ENCODE results near the gene FMN2.

Gene FMN2

DNA sequence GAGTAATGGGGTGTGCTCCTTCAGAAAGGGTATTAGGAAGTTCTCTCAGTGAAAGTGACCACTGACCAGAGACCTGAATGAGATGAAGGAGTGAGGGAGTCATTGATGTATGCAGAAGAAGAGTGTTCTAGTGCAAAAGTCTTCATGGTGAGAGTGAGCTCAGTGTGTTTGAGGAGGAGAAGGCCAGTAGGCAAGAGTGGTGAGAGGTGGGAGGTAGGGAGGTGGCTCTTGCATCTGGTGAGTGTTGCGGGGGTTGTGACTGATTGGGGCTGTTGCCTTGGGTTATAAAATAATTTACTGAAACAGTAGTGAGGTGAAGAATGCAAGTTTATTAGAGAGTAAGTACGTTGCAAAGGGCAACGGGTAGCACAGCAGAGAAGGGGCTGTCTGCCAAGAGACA lies 26.2 kb downstream of the FMN2 start:
- ATAC-seq, result no peak
- TF ChIP-seq TOX (CRISPR knock-in tag; IDR thresholded peaks at IDR 0.05; ENCODE audit: borderline replicate concordance), result no peak

DNA sequence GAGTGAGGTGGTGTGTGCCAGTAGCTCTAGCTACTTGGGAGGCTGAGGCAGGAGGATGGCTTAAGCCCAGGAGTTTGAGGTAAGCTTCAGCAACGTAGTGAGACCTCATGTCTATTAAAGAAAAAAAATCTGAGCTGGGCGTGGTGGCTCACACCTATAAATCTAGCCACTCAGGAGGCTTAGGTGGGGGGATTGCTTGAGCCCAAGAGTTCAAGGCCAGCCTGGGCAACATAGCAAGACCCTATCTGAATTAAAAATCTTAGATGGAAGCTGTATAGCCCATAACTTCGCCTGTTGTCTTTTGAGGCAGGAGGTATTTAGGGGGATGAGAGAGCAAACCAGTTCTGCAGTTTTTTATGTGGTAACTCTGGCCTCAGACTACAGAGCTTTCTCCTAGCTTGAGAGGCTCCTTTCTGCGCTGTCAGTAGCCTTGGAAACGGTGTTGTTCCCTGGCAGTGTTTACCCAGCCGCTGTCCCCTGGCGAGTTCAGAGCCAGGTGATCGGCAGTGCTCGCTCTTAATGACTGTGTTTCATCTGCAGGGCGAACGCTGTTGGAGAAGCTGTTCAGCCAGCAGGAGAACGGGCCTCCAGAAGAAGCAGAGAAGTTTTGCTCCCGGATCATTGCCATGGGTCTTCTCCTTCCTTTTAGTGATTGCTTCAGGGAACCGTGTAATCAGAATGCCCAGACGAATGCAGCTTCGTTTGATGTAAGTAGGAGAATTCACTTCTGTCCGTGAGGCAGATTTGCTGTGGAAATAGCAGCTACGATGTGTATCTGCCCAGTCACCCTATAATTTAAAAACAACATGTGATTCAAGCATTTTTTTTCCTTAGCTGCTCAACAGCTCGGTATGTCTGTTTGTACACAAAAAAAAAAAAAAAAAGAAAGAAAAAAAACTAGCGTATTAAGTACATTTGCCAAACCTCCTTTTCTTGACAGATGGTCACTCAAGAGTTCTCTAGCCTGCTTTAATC lies 31.2 kb downstream of the FMN2 start:
- TF ChIP-seq BACH2 (CRISPR knock-in tag; IDR thresholded peaks at IDR 0.05; ENCODE audit: borderline replicate concordance) (no peak), ZFP30 (CRISPR knock-in tag; IDR thresholded peaks at IDR 0.05) (no peak), ZNF70 (CRISPR knock-in tag; IDR thresholded peaks at IDR 0.05) (no peak), ZNF8 (CRISPR knock-in tag; IDR thresholded peaks at IDR 0.05) (no peak)
- TF ChIP-seq, protein P1, sequence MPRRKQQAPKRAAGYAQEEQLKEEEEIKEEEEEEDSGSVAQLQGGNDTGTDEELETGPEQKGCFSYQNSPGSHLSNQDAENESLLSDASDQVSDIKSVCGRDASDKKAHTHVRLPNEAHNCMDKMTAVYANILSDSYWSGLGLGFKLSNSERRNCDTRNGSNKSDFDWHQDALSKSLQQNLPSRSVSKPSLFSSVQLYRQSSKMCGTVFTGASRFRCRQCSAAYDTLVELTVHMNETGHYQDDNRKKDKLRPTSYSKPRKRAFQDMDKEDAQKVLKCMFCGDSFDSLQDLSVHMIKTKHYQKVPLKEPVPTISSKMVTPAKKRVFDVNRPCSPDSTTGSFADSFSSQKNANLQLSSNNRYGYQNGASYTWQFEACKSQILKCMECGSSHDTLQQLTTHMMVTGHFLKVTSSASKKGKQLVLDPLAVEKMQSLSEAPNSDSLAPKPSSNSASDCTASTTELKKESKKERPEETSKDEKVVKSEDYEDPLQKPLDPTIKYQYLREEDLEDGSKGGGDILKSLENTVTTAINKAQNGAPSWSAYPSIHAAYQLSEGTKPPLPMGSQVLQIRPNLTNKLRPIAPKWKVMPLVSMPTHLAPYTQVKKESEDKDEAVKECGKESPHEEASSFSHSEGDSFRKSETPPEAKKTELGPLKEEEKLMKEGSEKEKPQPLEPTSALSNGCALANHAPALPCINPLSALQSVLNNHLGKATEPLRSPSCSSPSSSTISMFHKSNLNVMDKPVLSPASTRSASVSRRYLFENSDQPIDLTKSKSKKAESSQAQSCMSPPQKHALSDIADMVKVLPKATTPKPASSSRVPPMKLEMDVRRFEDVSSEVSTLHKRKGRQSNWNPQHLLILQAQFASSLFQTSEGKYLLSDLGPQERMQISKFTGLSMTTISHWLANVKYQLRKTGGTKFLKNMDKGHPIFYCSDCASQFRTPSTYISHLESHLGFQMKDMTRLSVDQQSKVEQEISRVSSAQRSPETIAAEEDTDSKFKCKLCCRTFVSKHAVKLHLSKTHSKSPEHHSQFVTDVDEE (CRISPR knock-in tag; IDR thresholded peaks at IDR 0.05), result no peak
- TF ChIP-seq, protein P2, sequence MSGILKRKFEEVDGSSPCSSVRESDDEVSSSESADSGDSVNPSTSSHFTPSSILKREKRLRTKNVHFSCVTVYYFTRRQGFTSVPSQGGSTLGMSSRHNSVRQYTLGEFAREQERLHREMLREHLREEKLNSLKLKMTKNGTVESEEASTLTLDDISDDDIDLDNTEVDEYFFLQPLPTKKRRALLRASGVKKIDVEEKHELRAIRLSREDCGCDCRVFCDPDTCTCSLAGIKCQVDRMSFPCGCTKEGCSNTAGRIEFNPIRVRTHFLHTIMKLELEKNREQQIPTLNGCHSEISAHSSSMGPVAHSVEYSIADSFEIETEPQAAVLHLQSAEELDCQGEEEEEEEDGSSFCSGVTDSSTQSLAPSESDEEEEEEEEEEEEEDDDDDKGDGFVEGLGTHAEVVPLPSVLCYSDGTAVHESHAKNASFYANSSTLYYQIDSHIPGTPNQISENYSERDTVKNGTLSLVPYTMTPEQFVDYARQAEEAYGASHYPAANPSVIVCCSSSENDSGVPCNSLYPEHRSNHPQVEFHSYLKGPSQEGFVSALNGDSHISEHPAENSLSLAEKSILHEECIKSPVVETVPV (CRISPR knock-in tag; IDR thresholded peaks at IDR 0.05), result no peak
- TF ChIP-seq, protein P3, sequence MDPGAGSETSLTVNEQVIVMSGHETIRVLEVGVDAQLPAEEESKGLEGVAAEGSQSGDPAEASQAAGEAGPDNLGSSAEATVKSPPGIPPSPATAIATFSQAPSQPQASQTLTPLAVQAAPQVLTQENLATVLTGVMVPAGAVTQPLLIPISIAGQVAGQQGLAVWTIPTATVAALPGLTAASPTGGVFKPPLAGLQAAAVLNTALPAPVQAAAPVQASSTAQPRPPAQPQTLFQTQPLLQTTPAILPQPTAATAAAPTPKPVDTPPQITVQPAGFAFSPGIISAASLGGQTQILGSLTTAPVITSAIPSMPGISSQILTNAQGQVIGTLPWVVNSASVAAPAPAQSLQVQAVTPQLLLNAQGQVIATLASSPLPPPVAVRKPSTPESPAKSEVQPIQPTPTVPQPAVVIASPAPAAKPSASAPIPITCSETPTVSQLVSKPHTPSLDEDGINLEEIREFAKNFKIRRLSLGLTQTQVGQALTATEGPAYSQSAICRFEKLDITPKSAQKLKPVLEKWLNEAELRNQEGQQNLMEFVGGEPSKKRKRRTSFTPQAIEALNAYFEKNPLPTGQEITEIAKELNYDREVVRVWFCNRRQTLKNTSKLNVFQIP (CRISPR knock-in tag; IDR thresholded peaks at IDR 0.05; ENCODE audit: borderline replicate concordance, low read depth), result no peak
- ATAC-seq, result no peak

DNA sequence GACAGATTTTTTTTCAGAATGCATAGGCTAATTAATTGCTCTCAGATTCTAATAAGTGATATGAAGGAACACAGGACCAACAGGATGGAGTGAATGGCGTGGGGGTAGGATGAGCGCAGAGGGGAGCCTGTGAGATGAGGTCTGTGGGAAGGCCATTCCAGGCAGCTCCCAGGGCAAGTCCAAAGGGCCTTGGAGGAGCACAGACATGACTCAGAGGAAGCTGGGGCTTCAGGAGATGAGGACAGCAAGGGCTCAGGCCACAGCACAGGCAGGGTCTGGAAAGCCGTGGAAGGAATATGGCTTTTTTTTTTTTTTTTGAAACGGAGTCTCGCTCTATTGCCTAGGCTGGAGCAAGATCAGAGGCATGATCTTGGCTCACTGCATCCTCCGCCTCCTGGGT lies 35.1 kb downstream of the FMN2 start:
- TF ChIP-seq ZC3H10 (CRISPR knock-in tag; IDR thresholded peaks at IDR 0.05) (no peak), ZNF565 (CRISPR knock-in tag; conservative IDR thresholded peaks at IDR 0.05; ENCODE audit: low read depth) (no peak), ZNF8 (CRISPR knock-in tag; IDR thresholded peaks at IDR 0.05) (no peak), ZFP30 (CRISPR knock-in tag; IDR thresholded peaks at IDR 0.05) (no peak), ZFP3 (CRISPR knock-in tag; IDR thresholded peaks at IDR 0.05) (no peak), TOX (CRISPR knock-in tag; IDR thresholded peaks at IDR 0.05; ENCODE audit: borderline replicate concordance) (no peak), SNAI2 (CRISPR knock-in tag; IDR thresholded peaks at IDR 0.05) (no peak), CSDC2 (CRISPR knock-in tag; IDR thresholded peaks at IDR 0.05) (no peak), TCF4 (CRISPR knock-in tag; IDR thresholded peaks at IDR 0.05; ENCODE audit: borderline replicate concordance) (no peak), ESRRG (CRISPR knock-in tag; IDR thresholded peaks at IDR 0.05) (no peak), RARB (CRISPR knock-in tag; IDR thresholded peaks at IDR 0.05) (no peak), PPARA (CRISPR knock-in tag; IDR thresholded peaks at IDR 0.05; ENCODE audit: borderline replicate concordance) (no peak), GLIS3 (CRISPR knock-in tag; IDR thresholded peaks at IDR 0.05) (no peak), BACH2 (CRISPR knock-in tag; IDR thresholded peaks at IDR 0.05; ENCODE audit: borderline replicate concordance) (no peak)
- TF ChIP-seq, protein P1 (CRISPR knock-in tag; IDR thresholded peaks at IDR 0.05), result no peak
- TF ChIP-seq, protein P3 (CRISPR knock-in tag; IDR thresholded peaks at IDR 0.05; ENCODE audit: borderline replicate concordance, low read depth), result no peak
- TF ChIP-seq, protein P4, sequence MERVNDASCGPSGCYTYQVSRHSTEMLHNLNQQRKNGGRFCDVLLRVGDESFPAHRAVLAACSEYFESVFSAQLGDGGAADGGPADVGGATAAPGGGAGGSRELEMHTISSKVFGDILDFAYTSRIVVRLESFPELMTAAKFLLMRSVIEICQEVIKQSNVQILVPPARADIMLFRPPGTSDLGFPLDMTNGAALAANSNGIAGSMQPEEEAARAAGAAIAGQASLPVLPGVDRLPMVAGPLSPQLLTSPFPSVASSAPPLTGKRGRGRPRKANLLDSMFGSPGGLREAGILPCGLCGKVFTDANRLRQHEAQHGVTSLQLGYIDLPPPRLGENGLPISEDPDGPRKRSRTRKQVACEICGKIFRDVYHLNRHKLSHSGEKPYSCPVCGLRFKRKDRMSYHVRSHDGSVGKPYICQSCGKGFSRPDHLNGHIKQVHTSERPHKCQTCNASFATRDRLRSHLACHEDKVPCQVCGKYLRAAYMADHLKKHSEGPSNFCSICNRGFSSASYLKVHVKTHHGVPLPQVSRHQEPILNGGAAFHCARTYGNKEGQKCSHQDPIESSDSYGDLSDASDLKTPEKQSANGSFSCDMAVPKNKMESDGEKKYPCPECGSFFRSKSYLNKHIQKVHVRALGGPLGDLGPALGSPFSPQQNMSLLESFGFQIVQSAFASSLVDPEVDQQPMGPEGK (CRISPR knock-in tag; IDR thresholded peaks at IDR 0.05; ENCODE audit: borderline replicate concordance), result no peak
- TF ChIP-seq, protein P2 (CRISPR knock-in tag; IDR thresholded peaks at IDR 0.05), result no peak
- TF ChIP-seq, protein P5, sequence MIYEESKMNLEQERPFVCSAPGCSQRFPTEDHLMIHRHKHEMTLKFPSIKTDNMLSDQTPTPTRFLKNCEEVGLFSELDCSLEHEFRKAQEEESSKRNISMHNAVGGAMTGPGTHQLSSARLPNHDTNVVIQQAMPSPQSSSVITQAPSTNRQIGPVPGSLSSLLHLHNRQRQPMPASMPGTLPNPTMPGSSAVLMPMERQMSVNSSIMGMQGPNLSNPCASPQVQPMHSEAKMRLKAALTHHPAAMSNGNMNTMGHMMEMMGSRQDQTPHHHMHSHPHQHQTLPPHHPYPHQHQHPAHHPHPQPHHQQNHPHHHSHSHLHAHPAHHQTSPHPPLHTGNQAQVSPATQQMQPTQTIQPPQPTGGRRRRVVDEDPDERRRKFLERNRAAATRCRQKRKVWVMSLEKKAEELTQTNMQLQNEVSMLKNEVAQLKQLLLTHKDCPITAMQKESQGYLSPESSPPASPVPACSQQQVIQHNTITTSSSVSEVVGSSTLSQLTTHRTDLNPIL (CRISPR knock-in tag; IDR thresholded peaks at IDR 0.05; ENCODE audit: low read depth), result no peak
- ATAC-seq, result peak; percentile 89
